Measurements from ENCODE around the gene TFRC.
A peak's percentile ranks its signal among the peaks of the same experiment; 100 is the strongest.

Gene TFRC

GRCh38 chr3:196081834-196082618 is at the start of gene TFRC:
TSS of gene TFRC (minus strand) at chr3:196082090. CDS start at chr3:196077099, 4,991 bp downstream.
- DNase-seq (ENCODE audit: low read depth): peak; percentile 97
- peak; percentile 99 for TF ChIP-seq POLR2A (IDR thresholded peaks at IDR 0.05; ENCODE audit: extremely low read depth, insufficient read length)
- TF ChIP-seq, protein P1, sequence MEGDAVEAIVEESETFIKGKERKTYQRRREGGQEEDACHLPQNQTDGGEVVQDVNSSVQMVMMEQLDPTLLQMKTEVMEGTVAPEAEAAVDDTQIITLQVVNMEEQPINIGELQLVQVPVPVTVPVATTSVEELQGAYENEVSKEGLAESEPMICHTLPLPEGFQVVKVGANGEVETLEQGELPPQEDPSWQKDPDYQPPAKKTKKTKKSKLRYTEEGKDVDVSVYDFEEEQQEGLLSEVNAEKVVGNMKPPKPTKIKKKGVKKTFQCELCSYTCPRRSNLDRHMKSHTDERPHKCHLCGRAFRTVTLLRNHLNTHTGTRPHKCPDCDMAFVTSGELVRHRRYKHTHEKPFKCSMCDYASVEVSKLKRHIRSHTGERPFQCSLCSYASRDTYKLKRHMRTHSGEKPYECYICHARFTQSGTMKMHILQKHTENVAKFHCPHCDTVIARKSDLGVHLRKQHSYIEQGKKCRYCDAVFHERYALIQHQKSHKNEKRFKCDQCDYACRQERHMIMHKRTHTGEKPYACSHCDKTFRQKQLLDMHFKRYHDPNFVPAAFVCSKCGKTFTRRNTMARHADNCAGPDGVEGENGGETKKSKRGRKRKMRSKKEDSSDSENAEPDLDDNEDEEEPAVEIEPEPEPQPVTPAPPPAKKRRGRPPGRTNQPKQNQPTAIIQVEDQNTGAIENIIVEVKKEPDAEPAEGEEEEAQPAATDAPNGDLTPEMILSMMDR (IDR thresholded peaks at IDR 0.05; ENCODE audit: low read depth, low read length): no peak
- TF ChIP-seq MAX (IDR thresholded peaks at IDR 0.05; ENCODE audit: low read depth, low read length): peak; percentile 69
- TF ChIP-seq MYC (IDR thresholded peaks at IDR 0.05; ENCODE audit: low read depth, low read length): peak; percentile 42; the same call in 1 of the 2 replicates
- peak within 1 kb of the TSS; percentile 100 for H3K4me3 ChIP-seq (ENCODE audit: low read depth, low read length)

DNA sequence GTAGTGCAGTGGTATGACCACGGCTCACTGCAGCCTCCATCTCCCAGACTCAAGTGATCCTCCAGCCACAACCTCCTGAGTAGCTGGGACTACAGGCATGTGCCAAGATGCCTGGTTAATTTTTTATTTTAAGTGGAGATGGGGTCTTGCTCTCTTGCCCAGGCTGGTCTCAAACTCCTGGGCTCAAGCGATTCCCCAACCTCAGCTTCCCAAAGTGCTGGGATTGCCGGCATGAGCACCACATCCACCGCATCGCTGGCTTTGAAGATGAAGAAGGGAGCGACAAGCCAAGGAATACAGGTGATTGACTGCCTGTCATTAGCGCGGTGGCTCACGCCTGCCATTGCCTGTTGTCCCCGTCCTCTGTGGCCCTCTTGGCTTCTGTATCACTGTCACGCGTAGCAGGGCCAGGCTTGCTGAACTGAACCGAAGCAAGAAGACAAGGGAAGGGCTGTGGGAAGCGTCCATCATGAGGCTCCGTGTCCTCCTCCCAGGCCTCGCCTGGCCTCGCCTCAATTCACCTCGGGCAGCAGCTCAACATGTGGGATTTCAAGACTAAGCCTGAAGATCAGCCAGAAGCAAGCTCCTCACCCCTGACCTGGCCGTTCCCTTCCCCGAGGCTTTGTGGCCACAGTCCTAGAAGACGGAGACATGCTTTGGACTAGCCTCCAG is 46.4 kb upstream of the TFRC start:
- TF ChIP-seq MYC (IDR thresholded peaks at IDR 0.05; ENCODE audit: low read depth, low read length) (no peak), MAX (IDR thresholded peaks at IDR 0.05; ENCODE audit: low read depth, low read length) (no peak), POLR2A (IDR thresholded peaks at IDR 0.05; ENCODE audit: extremely low read depth, insufficient read length) (no peak)
- TF ChIP-seq, protein P1 (IDR thresholded peaks at IDR 0.05; ENCODE audit: low read depth, low read length): no peak
- DNase-seq (ENCODE audit: low read depth): no peak
- no peak overlapping the region for H3K4me3 ChIP-seq (ENCODE audit: low read depth, low read length)

DNA sequence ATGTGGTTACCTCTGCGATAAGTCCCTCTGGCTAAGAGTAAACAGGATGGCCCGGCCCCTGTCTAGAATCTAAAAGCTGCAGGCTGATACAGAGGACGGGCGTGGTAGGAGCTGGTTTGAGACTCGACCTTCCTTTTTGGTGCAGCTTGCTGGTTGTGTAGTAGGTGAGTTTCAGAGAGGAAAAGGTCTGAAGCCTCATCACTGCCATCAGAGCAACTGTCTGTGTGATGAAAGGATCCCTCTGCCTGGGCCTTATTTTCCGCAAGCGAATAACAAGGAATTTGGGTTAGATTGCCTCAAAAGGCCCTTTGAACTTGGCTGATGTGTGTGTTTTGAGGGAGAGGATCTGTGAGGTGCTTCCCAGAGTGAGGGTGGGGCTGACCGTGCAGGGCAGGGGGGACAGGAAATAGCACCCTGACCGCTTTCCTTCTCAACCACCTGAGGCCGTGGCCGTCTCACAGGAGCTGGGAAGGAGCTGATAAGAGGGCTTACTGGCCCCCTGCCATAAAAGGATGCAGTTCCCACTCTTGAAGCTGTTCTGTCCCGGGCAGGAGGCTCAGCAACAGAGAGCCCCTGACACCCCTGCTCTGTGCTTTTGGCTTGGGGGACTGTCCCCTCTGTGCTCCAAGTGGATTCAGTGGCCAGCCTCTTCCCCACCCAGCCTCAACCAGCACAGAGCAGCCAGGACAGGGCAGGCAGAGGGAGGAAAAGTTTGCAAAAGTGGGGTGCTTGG is 45.6 kb upstream of the TFRC start:
- TF ChIP-seq POLR2A (IDR thresholded peaks at IDR 0.05; ENCODE audit: extremely low read depth, insufficient read length) (no peak), MAX (IDR thresholded peaks at IDR 0.05; ENCODE audit: low read depth, low read length) (no peak), MYC (IDR thresholded peaks at IDR 0.05; ENCODE audit: low read depth, low read length) (no peak)
- TF ChIP-seq, protein P1 (IDR thresholded peaks at IDR 0.05; ENCODE audit: low read depth, low read length): no peak
- no peak for DNase-seq (ENCODE audit: low read depth)
- H3K4me3 ChIP-seq (ENCODE audit: low read depth, low read length): no peak overlapping the region

DNA sequence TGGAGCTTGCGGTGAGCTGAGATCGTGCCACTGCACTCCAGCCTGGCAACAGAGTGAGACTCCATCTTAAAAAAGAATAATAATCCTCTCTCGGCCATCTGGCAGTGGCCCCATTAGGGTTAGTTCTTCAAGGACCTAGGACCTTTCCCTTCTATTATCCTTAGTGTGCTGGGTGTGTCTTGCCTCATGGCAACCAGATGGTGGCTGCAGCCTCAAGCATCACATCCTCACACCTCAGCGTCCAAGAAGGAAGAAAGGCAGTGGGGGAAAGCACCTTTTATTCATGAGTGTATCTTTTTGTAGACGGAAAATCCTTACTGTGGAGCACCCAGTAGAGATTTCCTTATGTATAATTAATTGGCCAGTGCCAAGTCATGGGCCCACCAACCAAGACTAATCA is 42.7 kb upstream of the TFRC start:
- DNase-seq (ENCODE audit: low read depth): no peak
- TF ChIP-seq MYC (IDR thresholded peaks at IDR 0.05; ENCODE audit: low read depth, low read length): no peak
- no peak for TF ChIP-seq MAX (IDR thresholded peaks at IDR 0.05; ENCODE audit: low read depth, low read length)
- TF ChIP-seq, protein P1 (IDR thresholded peaks at IDR 0.05; ENCODE audit: low read depth, low read length): no peak
- no peak for TF ChIP-seq POLR2A (IDR thresholded peaks at IDR 0.05; ENCODE audit: extremely low read depth, insufficient read length)

DNA sequence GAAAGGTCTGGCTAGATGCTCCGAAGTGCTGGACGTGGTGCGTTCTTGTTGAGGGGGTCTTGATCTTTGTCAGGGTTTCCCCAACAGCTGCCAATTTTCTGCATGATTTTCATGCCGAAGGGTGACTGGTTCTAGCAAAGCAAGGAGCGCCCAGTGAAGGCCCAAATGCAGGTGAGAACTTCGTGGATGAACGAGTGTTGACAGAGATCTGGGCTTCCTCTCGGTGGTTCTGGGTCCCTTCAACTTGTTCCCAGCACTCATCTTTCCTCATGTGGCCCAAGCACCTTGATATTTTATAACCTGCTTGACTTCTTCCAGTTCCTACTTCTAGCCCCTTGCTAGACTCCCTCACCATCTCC is 40.8 kb upstream of the TFRC start:
- TF ChIP-seq MYC (IDR thresholded peaks at IDR 0.05; ENCODE audit: low read depth, low read length) (no peak), POLR2A (IDR thresholded peaks at IDR 0.05; ENCODE audit: extremely low read depth, insufficient read length) (no peak), MAX (IDR thresholded peaks at IDR 0.05; ENCODE audit: low read depth, low read length) (no peak)
- TF ChIP-seq, protein P1 (IDR thresholded peaks at IDR 0.05; ENCODE audit: low read depth, low read length): no peak
- H3K4me3 ChIP-seq (ENCODE audit: low read depth, low read length): peak overlapping the region; percentile 60
- no peak for DNase-seq (ENCODE audit: low read depth)

More for the DNA sequence above, 42.7 kb upstream of the TFRC start:
- no peak overlapping the region for H3K4me3 ChIP-seq (ENCODE audit: low read depth, low read length)

All from NB4 (cell line).